HG03159 (cell line): Measurements from ENCODE around the gene SYT2.
"Not testable (repeated sequence)": the region's sequence is repeated elsewhere in the genome, so short reads cannot be mapped to it uniquely, and the experiment has no call there.

Experiments
- ATAC-seq: cut with Tn5 transposase; IDR thresholded peaks from one replicate; pipeline ENCODE4 v1.9.1; 2021; ENCODE audit warnings: mild to moderate bottlenecking, moderate library complexity; ENCODE audit not compliant: unreplicated experiment

SYT2 gene

DNA sequence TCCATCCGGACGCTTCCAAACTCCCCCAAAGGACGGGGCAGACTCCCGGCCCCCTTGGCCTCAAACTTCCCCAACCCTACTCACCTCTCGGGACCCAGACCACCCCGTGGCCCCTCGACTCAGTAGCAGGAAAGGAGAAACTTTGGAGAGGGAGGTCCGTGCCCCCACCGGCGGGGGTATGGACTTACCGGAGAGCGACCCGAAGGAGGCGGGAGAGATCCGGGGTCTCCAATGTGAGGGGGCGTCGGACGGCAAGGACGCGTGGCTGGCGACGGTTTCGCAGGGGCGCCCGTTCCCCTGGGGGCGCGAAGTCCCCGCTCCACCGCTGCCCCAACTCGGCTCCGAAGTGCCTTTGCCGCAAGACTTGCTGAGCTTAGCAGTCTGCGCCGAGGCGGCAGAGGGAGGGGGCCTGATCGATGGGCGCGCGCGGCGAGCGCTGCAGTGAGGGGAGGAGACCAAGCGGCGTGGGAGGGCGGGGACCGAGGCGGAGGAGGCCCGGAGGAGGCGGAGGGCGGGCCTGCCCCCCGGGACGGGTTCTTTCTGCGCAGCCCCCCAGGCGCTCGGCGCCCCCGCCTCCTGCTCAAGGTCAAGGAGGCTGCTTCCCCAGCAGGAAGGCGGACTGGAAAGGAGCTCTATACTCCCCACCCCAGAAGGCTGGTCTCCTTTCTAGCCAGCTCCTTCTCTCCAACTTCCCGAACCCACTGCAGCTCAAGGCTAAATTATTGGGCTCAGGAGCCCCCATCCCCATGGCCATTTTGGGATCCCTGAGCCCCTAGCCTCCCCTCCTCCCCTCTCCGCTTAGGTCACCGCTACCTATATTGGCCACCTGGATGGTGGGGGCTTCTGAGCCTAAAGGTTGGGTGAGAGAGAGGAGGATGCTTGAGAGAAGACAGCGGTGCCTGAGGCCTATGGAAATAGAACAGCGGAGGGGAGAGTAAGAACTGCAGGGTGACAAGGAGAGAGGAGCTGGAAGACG lies at the start of gene SYT2:
SYT2 (minus strand) TSS at position 385 of the 976 bp plus-strand sequence. CDS start 104,682 bp downstream, outside the sequence.
- ATAC-seq, result no peak

DNA sequence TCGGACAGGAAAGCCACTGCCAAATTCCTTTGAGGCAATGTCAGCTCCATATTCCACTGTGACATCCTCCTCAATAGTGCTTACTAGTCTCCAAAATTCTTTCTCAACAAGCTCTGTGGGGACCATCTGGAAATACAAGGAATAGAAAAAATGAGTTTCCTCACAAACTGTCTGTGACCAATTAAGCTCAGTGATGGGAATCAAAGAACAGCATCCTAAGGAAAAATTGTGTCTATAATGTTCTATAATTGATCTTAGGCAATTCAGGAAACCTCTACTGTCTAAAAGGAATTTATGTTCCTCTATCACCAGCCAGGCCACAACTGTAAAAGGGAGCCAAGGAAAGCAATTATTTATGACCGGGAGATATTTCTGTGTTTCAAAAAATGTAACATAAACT lies 46.1 kb upstream of the SYT2 start:
- no peak for ATAC-seq

DNA sequence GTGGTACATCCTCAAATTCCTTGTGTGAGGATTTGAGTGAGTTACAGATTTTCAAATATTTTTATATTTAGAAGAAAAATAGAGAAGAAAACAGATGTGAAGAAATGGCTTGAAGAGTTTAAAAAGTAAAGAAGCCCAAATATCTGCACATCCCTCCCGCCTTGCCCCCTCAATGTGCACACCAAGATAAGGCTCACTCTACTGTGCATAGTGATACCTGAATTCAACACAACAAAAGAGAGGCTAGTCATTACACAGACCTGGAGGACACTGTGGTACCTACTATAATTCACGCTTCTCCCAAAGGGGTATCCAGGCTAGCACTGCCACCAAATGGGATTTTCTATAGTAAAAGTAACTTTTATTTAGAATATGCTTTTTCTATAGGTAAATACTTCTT lies 44.0 kb upstream of the SYT2 start:
- ATAC-seq, result no peak

GRCh38 chr1:202752774-202753173 lies 42.5 kb upstream of the SYT2 start:
- no peak for ATAC-seq

DNA sequence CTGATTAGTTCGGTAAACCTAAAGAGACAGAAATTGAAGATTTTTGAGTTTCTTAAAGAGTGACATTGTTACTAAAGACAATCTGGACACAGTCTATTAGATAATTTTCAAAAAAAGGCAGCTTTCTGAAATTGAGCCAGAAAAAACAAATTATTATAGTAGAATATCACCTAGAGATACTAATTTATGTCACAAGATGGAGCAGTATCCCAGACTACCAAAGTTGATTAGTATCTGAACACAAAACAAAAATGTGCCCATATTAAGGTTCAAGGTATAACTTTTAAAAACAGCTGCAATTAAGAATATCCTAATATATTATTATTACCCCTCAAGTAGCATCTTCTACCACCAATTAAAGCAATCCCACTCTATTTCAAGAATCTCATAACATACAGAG lies 40.5 kb upstream of the SYT2 start:
- ATAC-seq, result no peak

DNA sequence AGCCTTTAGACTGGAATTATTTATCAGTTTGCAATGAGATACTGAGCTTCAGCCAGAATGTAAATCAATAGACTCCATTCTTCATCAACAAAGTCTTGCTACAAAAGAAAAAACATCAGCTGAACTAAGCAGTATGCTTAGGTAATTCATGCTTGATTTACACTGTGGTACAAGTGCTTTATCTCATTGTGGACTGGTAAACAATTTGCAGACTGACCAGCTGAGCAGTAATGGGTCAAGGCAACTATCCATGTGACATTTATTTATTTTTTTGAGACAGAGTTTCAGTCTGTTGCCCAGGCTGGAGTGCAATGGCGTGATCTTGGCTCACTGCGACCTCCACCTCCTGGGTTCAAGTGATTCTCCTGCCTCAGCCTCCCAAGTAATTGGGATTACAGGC lies 39.8 kb upstream of the SYT2 start:
- no peak for ATAC-seq

DNA sequence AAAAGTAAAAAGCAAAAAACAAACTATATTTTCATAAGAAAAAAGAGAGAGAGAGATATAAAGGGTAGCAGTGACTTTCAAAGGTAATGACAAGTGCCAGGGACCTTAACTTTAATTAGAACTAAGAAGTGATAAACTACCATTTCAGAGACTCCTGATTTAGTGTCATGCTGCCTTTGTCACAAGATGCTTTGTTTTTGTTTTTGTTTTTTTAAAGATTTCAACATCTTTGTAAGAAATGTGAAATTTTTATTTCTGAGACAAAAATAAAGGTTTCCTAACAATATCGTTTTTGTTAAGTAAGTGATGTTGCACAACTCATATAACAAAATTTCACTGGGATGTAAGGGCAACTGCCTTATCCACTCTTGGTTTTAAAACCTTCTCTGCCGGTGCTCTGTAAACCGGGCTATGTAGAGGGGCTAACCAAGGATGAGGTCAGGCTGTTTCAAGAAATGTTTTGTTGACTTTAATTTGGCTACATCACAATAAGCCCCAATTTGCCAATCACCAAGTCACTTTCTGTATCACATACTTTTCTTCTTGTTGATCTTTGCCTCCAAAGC lies 35.2 kb upstream of the SYT2 start:
- ATAC-seq, result no peak

DNA sequence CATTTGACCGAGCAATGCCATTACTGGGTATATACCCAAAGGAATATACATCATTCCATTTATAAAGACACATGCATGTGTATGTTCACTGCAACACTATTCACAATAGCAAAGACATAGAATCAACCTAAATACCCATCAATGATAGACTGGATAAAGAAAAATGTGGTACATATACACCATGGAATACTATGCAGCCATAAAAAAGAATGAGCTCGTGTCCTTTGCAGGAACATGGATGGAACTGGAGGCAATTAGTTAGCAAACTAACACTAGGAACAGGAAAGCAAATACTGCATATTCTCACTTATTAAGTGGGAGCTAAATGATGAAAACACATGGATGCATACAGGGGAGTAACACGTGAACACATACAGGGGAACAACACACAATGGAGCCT lies 34.5 kb upstream of the SYT2 start:
- not testable (repeated sequence) for ATAC-seq

DNA sequence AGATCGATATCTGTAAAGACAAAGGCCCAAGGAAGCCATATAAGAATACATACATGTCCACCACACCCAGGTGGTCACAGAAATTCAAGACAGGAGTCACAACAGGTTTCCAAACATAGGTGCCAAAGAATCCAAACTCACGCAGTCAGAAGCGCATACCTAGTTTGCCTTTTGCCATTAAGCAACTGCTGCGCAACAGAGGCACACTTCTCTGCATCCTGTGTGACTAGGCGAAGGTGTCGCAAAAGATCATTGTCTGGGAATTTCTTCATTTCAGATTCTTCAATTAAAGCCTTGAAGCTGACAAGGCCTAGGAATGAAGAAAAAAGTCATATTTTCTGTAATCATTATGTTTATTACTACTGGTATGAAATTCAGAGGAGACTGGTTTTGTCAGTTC lies 32.2 kb upstream of the SYT2 start:
- ATAC-seq, result no peak

DNA sequence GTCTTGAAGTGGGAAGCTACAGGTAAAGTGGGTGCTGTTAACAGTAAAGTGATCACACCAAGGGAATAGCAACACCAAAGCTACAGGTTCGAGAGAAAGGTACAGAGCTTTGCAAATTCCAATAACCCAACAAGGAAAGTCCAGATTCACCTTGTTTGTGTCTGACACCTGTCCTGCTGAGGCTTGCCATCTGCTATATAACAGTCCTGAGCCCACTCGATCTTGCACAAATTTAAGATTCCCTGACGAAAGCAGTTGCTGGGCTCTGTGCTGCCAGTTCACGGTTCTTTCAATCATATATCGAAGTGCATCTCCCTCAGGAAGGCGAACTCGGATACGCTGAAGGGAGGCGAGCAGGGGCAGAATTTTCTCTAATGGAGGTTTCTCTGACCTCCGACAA lies 23.0 kb upstream of the SYT2 start:
- no peak for ATAC-seq

DNA sequence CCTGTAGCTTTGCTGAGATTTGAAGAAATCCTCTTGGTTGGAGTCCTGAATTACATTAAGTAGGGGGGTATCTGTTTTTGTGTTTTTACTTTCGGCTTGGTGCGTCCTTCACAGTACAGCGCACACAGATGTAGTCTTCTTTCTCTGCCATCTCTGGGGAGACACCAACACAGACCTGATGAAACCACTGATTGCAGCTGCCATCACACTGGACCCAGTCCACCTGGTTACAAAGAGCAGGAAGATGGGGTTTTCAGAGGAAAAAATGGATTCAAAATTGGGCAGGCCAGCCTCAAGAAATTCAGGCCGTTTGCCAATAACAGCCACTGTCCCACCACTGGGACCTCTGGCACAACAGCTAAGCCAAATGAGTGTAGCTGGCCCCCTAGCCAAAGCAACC lies 18.7 kb upstream of the SYT2 start:
- no peak for ATAC-seq

DNA sequence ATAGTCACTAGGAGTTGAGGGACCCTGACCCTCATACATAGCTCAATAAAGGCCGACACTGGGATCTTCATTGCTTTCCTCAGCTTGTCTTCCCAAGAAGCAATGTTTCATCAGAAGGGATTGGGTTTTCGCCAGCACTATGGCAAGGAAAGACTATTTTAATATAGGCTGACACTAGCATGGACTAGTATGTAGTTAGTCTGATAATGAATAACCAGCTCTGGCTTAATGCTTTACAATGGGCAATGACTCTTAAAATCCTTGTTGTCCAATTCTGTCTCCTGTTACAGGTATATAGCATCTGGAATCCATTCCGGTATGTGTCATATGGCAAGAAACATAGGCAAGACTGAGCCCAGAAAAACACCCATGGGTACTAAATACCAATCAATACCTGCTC lies 15.3 kb upstream of the SYT2 start:
- no peak for ATAC-seq

- ATAC-seq, result no peak
Observed at GRCh38 chr1:202723708-202724107, 13.5 kb upstream of the SYT2 start.

DNA sequence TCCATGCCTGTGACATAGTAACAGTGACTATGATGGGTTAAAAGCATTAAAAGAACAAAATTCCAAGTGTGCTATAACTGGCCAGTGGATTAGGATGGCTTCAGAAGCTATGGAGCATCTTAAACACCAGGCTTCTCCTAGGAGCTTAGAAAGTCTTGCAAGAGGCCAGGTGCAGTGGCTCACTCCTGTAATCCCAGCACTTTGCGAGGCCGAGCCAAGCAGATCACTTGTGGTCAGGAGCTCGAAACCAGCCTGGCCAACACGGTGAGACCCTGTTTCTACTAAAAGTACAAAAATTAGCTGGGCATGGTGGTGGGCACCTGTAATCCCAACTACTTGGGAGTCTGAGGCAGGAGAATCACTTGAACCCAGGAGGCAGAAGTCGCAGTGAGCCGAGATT lies 12.8 kb upstream of the SYT2 start:
- not testable (repeated sequence) for ATAC-seq

DNA sequence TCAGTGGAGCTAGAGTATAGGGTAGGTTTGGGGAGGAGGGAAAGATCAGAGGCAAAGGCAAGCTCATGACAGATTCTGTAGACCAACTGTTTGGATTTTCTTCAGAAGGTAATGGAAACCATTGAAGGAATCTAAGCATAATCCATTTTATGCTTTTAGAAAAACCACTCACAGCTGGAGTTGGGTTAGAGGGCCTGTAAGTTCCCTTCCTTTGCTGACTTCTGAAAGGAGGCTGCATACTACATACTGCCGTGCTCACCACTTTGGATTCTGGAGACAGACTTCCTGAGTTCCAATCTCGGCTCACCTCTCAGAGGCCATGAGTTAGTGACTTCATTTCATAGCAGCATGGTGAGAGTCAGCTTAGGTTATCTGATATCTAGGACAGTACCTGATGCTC lies 6.4 kb upstream of the SYT2 start:
- no peak for ATAC-seq

- not testable (repeated sequence) for ATAC-seq
Observed at GRCh38 chr1:202714202-202714601, 3.9 kb upstream of the SYT2 start.

- no peak for ATAC-seq
Observed at GRCh38 chr1:202713110-202713509, 2.9 kb upstream of the SYT2 start.

DNA sequence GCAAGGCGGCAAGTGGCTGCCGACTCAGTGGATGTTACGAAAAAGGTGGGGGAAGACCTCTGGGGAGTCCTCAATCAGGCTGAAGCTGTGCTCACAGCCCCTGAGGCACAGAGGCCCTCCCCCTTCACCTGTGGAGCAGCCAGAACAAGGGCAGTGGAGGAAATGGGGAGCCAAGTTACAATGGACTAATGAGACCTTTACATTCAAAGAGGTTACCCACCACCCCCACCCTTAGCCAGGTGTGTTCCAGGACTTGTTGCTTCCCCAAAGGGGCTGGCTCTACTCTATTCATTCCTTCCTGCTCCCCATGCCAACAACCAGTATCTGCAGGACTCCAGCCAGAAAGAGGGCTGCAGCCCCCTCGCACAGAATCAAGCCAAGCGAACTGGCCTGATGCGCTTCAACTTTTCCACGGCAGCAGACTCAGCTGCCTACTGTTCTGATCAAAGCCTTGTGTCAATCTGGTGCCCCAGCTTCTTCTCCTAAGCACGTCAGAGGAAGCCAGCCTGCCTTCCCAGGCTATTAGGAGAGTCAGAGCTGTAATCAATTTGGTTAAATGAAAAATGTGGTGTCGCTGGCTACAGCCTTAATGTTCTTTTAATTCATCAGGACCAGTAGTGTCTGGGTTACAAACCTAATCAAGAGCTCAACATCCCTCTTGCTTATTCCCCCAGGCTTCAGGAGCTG lies 1.8 kb upstream of the SYT2 start:
- no peak for ATAC-seq

GRCh38 chr1:202709276-202710041 lies 795 bp downstream of the SYT2 start:
- ATAC-seq, result no peak

DNA sequence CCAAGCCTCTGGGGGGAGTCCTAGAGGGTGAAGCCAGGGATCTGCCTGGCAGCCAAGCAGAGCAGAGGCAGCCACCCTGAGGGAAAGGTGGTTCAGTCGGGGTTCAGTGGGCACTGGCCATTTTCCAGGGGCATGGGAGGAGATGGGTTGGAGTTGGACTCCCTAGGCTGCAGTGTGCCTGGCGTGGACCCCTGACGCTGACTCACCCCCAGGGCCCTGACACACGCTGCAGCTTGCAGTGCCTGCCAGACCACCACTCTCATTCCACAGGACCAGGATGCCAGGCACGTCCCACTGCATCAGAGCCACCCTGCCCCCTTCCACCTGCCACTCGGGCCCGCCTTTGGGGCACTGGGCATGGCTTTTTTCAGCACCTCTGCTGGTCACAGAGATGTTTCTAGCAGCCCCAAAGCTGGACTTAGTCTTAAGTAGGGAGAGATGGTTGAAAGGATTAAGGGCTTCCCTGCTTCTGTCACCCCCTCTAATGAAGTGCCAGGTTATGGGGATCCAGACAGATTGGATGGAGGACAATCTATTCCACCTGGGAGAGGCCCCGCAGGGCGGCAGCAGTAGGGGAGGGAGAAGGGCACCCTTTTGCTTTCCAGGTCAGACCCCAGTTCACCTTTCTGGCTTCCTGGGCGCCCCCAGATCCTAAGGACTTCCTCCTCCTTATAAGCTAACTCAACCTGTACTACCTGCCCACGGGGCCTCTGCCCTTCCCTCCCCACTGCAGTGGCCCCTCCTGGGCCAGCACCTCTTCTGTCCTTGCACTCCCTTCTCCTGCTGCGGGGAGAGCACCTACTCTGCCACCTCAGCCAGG lies 1.6 kb downstream of the SYT2 start:
- no peak for ATAC-seq
